Spleen (tissue), 11 donors: ENCODE data around the gene MEIOSIN. TPM values are rescaled to one million over a fixed set of nuclear protein-coding genes. Genes with fewer than 3 reads are reported as not detected.

Experiments
- DNase-seq: peaks from one replicate; pipeline ENCODE4 v3.0.0-alpha.2; 2020
- H3K27ac ChIP-seq, 8 donors: fragments of 200-600 bp; sonication (generic) in 7 of 8; 1 replicate in 4 of 8; 2 replicates in 4 of 8; pipeline versions ENCODE4 v1.5.0 to v1.8.0; 2016 to 2021; ENCODE audit warnings: inconsistent platforms in 4 of 8, mild to moderate bottlenecking in 4 of 8, moderate library complexity in 1 of 8
- H3K27me3 ChIP-seq, 7 donors: fragments of 200-600 bp; sonication (generic) in 6 of 7; replicated peaks in 1 of 7; 1 replicate in 4 of 7; 2 replicates in 3 of 7; pipeline versions ENCODE4 v1.5.0 to v1.8.0; 2016 to 2021; ENCODE audit warnings: inconsistent platforms in 3 of 7, mild to moderate bottlenecking in 1 of 7
- H3K36me3 ChIP-seq, 6 donors: fragments of 200-600 bp; sonication (generic) in 5 of 6; 1 replicate in 4 of 6; 2 replicates in 2 of 6; pipeline versions ENCODE4 v1.5.0 to v1.8.0; 2016 to 2021; ENCODE audit warnings: inconsistent platforms in 2 of 6
- H3K4me1 ChIP-seq, 6 donors: fragments of 200-600 bp; sonication (generic) in 5 of 6; 1 replicate in 3 of 6; 2 replicates in 3 of 6; pipeline versions ENCODE4 v1.5.0 to v1.8.0; 2016 to 2021; ENCODE audit warnings: inconsistent platforms in 3 of 6
- H3K4me3 ChIP-seq, 8 donors: fragments of 200-600 bp; sonication (generic) in 7 of 8; 1 replicate in 4 of 8; 2 replicates in 4 of 8; pipeline versions ENCODE4 v1.5.0 to v1.8.0; 2016 to 2021; ENCODE audit warnings: inconsistent platforms in 4 of 8, mild to moderate bottlenecking in 4 of 8, moderate library complexity in 2 of 8
- H3K9me3 ChIP-seq, 8 donors: fragments of 200-600 bp; sonication (generic) in 7 of 8; 1 replicate in 4 of 8; 2 replicates in 4 of 8; pipeline versions ENCODE4 v1.5.0 to v1.8.0; 2016 to 2021; ENCODE audit warnings: inconsistent platforms in 4 of 8
- CTCF ChIP-seq, 11 experiments: fragments of 200-600 bp in 7 of 11; fragments of 450-650 bp in 4 of 11; sonication (generic) in 4 of 11; IDR thresholded peaks in 8 of 11; conservative IDR thresholded peaks in 3 of 11; 1 replicate in 7 of 11; 2 replicates in 4 of 11; pipeline versions ENCODE4 v1.4.0 to v1.8.0; 2016 to 2021; ENCODE audit warnings: antibody characterized with exemption in 11 of 11, inconsistent platforms in 4 of 11, mild to moderate bottlenecking in 1 of 11
- POLR2A ChIP-seq, 3 donors: fragments of 450-650 bp; IDR thresholded peaks; one replicate each; pipeline ENCODE4 v1.5.1; 2017; ENCODE audit warnings: antibody characterized with exemption in 3 of 3, mild to moderate bottlenecking in 1 of 3
- POLR2AphosphoS5 ChIP-seq, 3 donors: sonication (generic); formaldehyde crosslinking; IDR thresholded peaks; one replicate each; pipeline ENCODE4 v1.5.1; 2017; ENCODE audit warnings: antibody characterized with exemption in 3 of 3
- WGBS, 5 donors: extraction: QIAGEN DNeasy Blood & Tissue Kit in 3 of 5; methylation state at CpG; one replicate each; pipeline versions ENCODE4 v1.1.5 to v1.1.7; 2013 to 2018; 5-methylcytosine and 5-hydroxymethylcytosine counted together
- intact Hi-C: fragments of 100-400 bp; cut with DNase I; formaldehyde crosslinking; loops from one replicate; pipeline ENCODE4 v1.15.0; 2023; ENCODE audit warnings: low total_unique reads
- polyA plus RNA-seq, 3 donors: library from polyadenylated mRNA; stranded (reverse); fragments of 200-250 nt; gene quantifications; one replicate each; pipeline ENCODE4 v1.2.1, GENCODE V29; 2013
- total RNA-seq, 7 donors: library from RNA; depleted of rRNA in 3 of 7; stranded (reverse); fragments of >200 nt in 3 of 7; fragmentation: NEBNext Ultra II Directional in 4 of 7; extraction: Animal tissue kit (Norgen Biotek cat#: 25700) in 4 of 7; gene quantifications; one replicate each; pipeline versions ENCODE4 v1.1.0 to v1.2.1, GENCODE V29; 2016 to 2021
- donor health status: healthy with polysubstance abuse.
- donor health status: DM: no; HTN: no; CAD: no; lungs with moderate emphysema.
- donor health status: DM: no; HTN: no; CAD: no.
- donor health status: Bipolar disorder and iron deficiency.
- donor health status: healthy.
- donor health status: DM: no; HTN: no; CAD: no.
- donor health status: DM: yes; HTN: yes; CAD: no.

MEIOSIN gene
- total and polyA plus RNA-seq, 10 donors, result 0.02 TPM; not detected in 9

GRCh38 chr19:45764475-45764874 is 31.2 kb downstream of the MEIOSIN start:
- Histone ChIP-seq H3K9me3 (no peaks in the 10 kb centered on the region), H3K4me1 (peaks cover 0 to 55% (median 31%) of the 10 kb centered on the region in 6 donors), H3K27ac (peak overlapping the region in 4 of 8 donors; percentile 31 to 89 (median 88)), H3K4me3 (no peak overlapping the region), H3K27me3 (peaks cover 0 to 75% (median 11%) of the 10 kb centered on the region in 7 donors), H3K36me3 (no peaks in the 10 kb centered on the region)
- DNase-seq, result no peak
- no peak for TF ChIP-seq CTCF (IDR thresholded peaks at IDR 0.05 in 8 of 11, conservative IDR thresholded peaks at IDR 0.05 in 3 of 11)
- no peak for TF ChIP-seq POLR2A (IDR thresholded peaks at IDR 0.05)
- TF ChIP-seq POLR2AphosphoS5 (IDR thresholded peaks at IDR 0.05), result no peak
- intact Hi-C loops, result no loop called here
- WGBS, 5 donors, result 68 to 79% (median 75%) methylated on average over 6 of the region's 6 CpGs

GRCh38 chr19:45764945-45765701 is 31.9 kb downstream of the MEIOSIN start:
- H3K27ac ChIP-seq, result peak overlapping the region in 4 of 8 donors; percentile 31 to 89 (median 88)
- H3K27me3 ChIP-seq, result peaks cover 0 to 75% (median 11%) of the 10 kb centered on the region in 7 donors
- H3K4me1 ChIP-seq, result peaks cover 3 to 62% (median 35%) of the 10 kb centered on the region in 6 donors
- no peak for DNase-seq
- H3K9me3 ChIP-seq, result no peaks in the 10 kb centered on the region
- intact Hi-C loops, result no loop called here
- no peaks in the 10 kb centered on the region for H3K36me3 ChIP-seq
- 52 to 70% (median 64%) methylated on average over 14 to 21 of the region's 21 CpGs for WGBS, 5 donors
- TF ChIP-seq POLR2A (IDR thresholded peaks at IDR 0.05), result no peak
- H3K4me3 ChIP-seq, result no peak overlapping the region

GRCh38 chr19:45765702-45766295 is 32.6 kb downstream of the MEIOSIN start:
- TF ChIP-seq CTCF (IDR thresholded peaks at IDR 0.05 in 8 of 11, conservative IDR thresholded peaks at IDR 0.05 in 3 of 11), result no peak
- no peak for TF ChIP-seq POLR2AphosphoS5 (IDR thresholded peaks at IDR 0.05)
- TF ChIP-seq POLR2A (IDR thresholded peaks at IDR 0.05), result no peak
- WGBS, 5 donors, result 74 to 83% (median 79%) methylated on average over 21 to 23 of the region's 23 CpGs
- intact Hi-C loops, result no loop called here
- peak overlapping the region in 5 of 8 donors; percentile 87 to 90 (median 88) for H3K27ac ChIP-seq
- no peak for DNase-seq
- peaks cover 3 to 69% (median 41%) of the 10 kb centered on the region in 6 donors for H3K4me1 ChIP-seq
- no peaks in the 10 kb centered on the region for H3K9me3 ChIP-seq
- no peak overlapping the region for H3K4me3 ChIP-seq
- peaks cover 0 to 81% (median 11%) of the 10 kb centered on the region in 7 donors for H3K27me3 ChIP-seq
- no peaks in the 10 kb centered on the region for H3K36me3 ChIP-seq

- DNase-seq, result no peak
- WGBS, 5 donors, result 70 to 94% (median 87%) methylated on average over 5 to 17 of the region's 17 CpGs
- intact Hi-C loops, result no loop called here
Observed at GRCh38 chr19:45766296-45766868, 33.1 kb downstream of the MEIOSIN start.

More at GRCh38 chr19:45766296-45766868, 33.1 kb downstream of the MEIOSIN start:
- H3K4me1 ChIP-seq, result peaks cover 3 to 74% (median 46%) of the 10 kb centered on the region in 6 donors
- peak overlapping the region in 7 of 8 donors; percentile 87 to 90 (median 88) for H3K27ac ChIP-seq
- TF ChIP-seq CTCF (IDR thresholded peaks at IDR 0.05 in 8 of 11, conservative IDR thresholded peaks at IDR 0.05 in 3 of 11) (no peak), POLR2A (IDR thresholded peaks at IDR 0.05) (no peak), POLR2AphosphoS5 (IDR thresholded peaks at IDR 0.05) (no peak)
- H3K9me3 ChIP-seq, result no peaks in the 10 kb centered on the region
- H3K4me3 ChIP-seq, result peak overlapping the region in 4 of 8 donors; percentile 69 to 86 (median 81)
- H3K36me3 ChIP-seq, result no peaks in the 10 kb centered on the region
- H3K27me3 ChIP-seq, result peaks cover 0 to 87% (median 11%) of the 10 kb centered on the region in 7 donors
